ENCODE results near the gene JMJD6.

GRCh38 chr17:76706817-76707216 is 19.6 kb downstream of the JMJD6 start:
- no peak for TF ChIP-seq CTCF (IDR thresholded peaks at IDR 0.05; ENCODE audit: poor library complexity)
- TF ChIP-seq EZH2phosphoT487 (IDR thresholded peaks at IDR 0.05; ENCODE audit: low read depth, severe bottlenecking, unreplicated experiment): no peak
